ENCODE results near the gene GPR39. TPM values are rescaled to one million over a fixed set of nuclear protein-coding genes. Genes with fewer than 3 reads are reported as not detected.

The GPR39 gene
- total and polyA plus RNA-seq, 12 donors = 0.04 TPM; not detected in 11

GRCh38 chr2:132515010-132515409 is 98.4 kb downstream of the GPR39 start:
- Histone ChIP-seq H3K4me3 (no peak overlapping the region), H3K27me3 (peaks cover 0 to 3% (median 0%) of the 10 kb centered on the region in 7 donors), H3K9me3 (peaks cover 0 to 8% (median 0%) of the 10 kb centered on the region in 11 donors), H3K4me1 (no peaks in the 10 kb centered on the region), H3K27ac (no peak overlapping the region), H3K36me3 (no peaks in the 10 kb centered on the region)
- TF ChIP-seq, protein P1, sequence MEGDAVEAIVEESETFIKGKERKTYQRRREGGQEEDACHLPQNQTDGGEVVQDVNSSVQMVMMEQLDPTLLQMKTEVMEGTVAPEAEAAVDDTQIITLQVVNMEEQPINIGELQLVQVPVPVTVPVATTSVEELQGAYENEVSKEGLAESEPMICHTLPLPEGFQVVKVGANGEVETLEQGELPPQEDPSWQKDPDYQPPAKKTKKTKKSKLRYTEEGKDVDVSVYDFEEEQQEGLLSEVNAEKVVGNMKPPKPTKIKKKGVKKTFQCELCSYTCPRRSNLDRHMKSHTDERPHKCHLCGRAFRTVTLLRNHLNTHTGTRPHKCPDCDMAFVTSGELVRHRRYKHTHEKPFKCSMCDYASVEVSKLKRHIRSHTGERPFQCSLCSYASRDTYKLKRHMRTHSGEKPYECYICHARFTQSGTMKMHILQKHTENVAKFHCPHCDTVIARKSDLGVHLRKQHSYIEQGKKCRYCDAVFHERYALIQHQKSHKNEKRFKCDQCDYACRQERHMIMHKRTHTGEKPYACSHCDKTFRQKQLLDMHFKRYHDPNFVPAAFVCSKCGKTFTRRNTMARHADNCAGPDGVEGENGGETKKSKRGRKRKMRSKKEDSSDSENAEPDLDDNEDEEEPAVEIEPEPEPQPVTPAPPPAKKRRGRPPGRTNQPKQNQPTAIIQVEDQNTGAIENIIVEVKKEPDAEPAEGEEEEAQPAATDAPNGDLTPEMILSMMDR (IDR thresholded peaks at IDR 0.05) = no peak
- ATAC-seq = no peak
- DNase-seq = no peak
- intact Hi-C loops (cut with DNase I) = no loop called here
- WGBS, 2 donors = 20 to 26% methylated on average over 2 of the region's 2 CpGs

- Histone ChIP-seq H3K4me3 (no peak overlapping the region), H3K9me3 (no peaks in the 10 kb centered on the region), H3K27me3 (peaks cover 0 to 6% (median 0%) of the 10 kb centered on the region in 7 donors), H3K4me1 (no peaks in the 10 kb centered on the region), H3K27ac (no peak overlapping the region), H3K36me3 (no peaks in the 10 kb centered on the region)
- ATAC-seq = no peak
- DNase-seq = no peak
- WGBS, 2 donors = 87 to 95% methylated on average over 1 of the region's 1 CpG
- intact Hi-C loops (cut with DNase I) = no loop called here
- TF ChIP-seq, protein P1 (IDR thresholded peaks at IDR 0.05) = no peak
Observed at GRCh38 chr2:132517386-132517785, 100.8 kb downstream of the GPR39 start.

- Histone ChIP-seq H3K27me3 (peaks cover 0 to 13% (median 0%) of the 10 kb centered on the region in 7 donors), H3K36me3 (no peaks in the 10 kb centered on the region), H3K9me3 (no peaks in the 10 kb centered on the region), H3K4me1 (no peaks in the 10 kb centered on the region), H3K4me3 (no peak overlapping the region), H3K27ac (no peak overlapping the region)
- intact Hi-C loops (cut with DNase I) = no loop called here
- no peak for ATAC-seq
- 77 to 79% methylated on average over 4 of the region's 4 CpGs for WGBS, 2 donors
- TF ChIP-seq, protein P1 (IDR thresholded peaks at IDR 0.05) = no peak
- no peak for DNase-seq
Observed at GRCh38 chr2:132518302-132518701, 101.7 kb downstream of the GPR39 start.

- no peak overlapping the region for H3K4me3 ChIP-seq
- peaks cover 0 to 13% (median 0%) of the 10 kb centered on the region in 7 donors for H3K27me3 ChIP-seq
- DNase-seq (no peak), ATAC-seq (no peak)
- no peaks in the 10 kb centered on the region for H3K4me1 ChIP-seq
- H3K27ac ChIP-seq = no peak overlapping the region
- no peaks in the 10 kb centered on the region for H3K9me3 ChIP-seq
- 50 to 68% methylated on average over 3 of the region's 3 CpGs for WGBS, 2 donors
- H3K36me3 ChIP-seq = no peaks in the 10 kb centered on the region
- TF ChIP-seq, protein P1 (IDR thresholded peaks at IDR 0.05) = no peak
- intact Hi-C loops (cut with DNase I) = no loop called here
Observed at GRCh38 chr2:132519566-132519965, 103.0 kb downstream of the GPR39 start.

Data from heart right ventricle (tissue), 16 donors.